GM21447 (cell line): ENCODE data around the gene LZTFL1.

Source experiments
- ATAC-seq: cut with Tn5 transposase; IDR thresholded peaks from one replicate; pipeline ENCODE4 v1.9.1; 2021; ENCODE audit not compliant: unreplicated experiment

The LZTFL1 gene

GRCh38 chr3:45787551-45787950, 54.4 kb downstream of the LZTFL1 start:
- ATAC-seq: no peak

DNA sequence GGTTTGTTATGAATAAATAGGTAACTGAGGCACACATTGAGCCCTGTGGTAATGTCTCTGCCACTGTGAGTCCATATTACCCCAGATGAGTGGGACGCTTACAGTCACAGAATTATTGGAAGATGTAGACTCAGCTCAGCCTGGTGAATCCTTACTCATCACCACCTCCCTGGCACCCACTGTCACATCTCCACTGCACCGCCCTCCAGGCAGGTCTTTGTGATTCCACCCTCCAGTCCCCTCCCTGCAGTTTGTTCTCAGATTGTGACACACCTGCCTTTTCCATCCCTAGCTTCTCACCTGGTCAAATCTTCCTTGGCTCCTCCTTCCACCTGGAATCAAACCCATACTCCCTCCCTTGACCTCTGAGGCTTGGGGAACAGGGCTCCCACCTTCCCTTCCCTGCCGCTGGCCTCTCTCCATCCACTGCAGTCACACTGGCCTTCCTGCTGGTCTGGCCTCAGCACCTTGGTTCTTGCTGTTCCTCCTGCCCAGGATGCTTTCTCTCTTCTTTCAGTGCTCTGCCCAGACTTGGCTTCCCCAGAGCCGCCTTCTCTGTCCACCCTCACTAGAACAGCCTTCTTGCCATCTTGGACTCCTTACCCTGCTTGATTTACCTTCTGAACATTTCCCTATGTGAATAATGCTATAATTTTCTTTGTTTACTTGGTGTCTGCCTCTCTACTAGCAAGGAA, 55.0 kb downstream of the LZTFL1 start:
- no peak for ATAC-seq

DNA sequence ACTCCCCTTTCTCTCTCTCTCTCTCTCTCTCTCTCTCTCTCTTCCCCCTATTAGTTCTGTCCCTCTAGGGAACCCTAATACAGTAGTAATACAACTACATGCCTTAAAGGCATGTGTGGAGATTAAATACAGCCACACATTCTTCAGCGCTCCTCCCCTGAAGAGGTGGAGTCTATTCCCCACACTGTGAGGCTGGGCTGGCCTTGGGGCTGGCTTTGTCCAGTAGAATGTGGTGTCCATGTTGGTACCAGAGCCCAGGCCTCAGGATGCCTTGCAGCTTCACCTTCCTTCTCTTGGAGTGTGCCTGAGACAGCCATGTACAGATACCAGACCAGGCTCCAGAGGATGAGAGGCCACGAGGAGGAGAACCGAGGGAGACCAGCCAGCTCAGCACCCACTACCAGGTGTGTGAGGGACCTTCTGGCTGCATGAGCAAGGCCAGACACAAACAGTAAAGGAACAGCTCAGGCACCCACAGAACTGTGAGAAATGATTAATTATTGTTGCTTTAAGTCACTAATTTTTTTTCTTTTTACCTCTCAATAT, 56.2 kb downstream of the LZTFL1 start:
- ATAC-seq: no peak

- ATAC-seq: no peak
Measured at GRCh38 chr3:45783667-45784066, 58.3 kb downstream of the LZTFL1 start.

DNA sequence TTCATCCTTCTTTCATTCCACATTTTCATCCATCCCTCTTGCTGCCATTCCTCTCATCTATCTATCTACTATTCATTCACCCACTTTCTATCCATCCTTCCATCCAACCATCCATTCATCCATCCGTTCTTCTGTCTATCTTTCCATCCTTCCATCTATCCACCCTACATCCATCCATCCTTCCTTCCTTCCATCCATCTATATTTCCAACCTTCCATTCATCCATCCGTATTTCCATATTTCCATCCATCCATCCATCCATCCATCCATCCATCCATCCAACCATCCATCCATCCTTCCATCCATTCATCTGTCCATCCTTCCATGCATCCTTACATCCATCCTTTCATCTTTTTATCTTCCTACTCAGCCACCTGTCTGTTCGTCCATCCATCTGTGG, 59.5 kb downstream of the LZTFL1 start:
- ATAC-seq: no peak

DNA sequence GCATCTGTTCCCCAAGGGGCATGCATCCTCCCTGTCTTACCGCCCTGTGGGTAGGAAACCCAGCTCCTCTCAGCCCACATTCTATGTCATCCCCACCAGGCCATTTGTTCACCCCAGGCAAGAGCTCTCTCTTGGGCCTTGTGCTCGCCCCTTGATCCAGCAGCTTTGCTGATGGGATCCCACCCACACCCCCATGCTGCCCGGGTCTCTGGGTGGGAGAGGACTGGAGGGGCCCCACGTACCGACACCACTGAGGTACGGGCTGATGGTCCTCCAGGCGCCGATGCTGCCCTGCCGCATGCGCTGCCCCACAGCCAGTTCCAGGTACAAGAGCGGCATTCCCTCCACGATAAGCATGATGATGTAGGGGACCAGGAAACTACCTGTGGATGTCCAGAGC, 60.1 kb downstream of the LZTFL1 start:
- no peak for ATAC-seq

DNA sequence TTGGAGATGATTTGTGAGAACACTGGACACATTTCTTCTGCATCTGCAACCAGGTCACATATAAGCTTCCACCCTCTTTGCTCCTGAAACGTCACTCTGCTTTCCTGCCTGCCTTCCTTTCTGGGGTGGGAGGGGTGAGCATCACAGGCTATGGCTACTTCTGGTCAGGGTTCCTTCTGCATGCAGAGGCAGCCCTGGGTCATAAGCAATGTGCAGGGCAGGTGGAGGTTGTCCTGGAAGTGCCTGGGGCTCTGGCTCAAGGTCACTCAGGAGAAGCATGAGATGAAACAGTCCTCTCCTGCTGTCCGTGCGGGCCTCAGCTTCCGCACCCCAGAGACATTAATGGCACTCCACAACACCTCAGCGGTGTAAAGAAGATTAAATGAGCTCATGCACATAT, 60.6 kb downstream of the LZTFL1 start:
- no peak for ATAC-seq

- no peak for ATAC-seq
Measured at GRCh38 chr3:45779746-45780735, 61.9 kb downstream of the LZTFL1 start.

- no peak for ATAC-seq
Measured at GRCh38 chr3:45778761-45779201, 63.1 kb downstream of the LZTFL1 start.

- ATAC-seq: no peak
Measured at GRCh38 chr3:45777746-45778386, 64.1 kb downstream of the LZTFL1 start.

- no peak for ATAC-seq
Measured at GRCh38 chr3:45777111-45777745, 64.7 kb downstream of the LZTFL1 start.

- ATAC-seq: no peak
Measured at GRCh38 chr3:45776611-45777010, 65.3 kb downstream of the LZTFL1 start.

DNA sequence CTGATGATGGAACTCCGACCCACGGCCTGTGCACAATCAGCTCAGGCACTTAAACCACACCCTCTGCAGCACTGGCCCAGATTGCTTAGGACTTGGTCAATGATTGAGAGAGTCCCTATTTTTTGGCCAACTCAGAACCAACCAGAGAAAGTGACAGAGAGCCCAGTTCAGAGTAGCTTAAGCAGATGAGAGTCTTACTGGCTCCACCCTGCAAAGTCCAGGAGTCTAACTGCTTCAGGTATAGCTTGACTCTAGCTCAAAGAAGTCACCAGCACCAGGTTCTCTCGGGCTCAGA, 65.7 kb downstream of the LZTFL1 start:
- ATAC-seq: no peak

DNA sequence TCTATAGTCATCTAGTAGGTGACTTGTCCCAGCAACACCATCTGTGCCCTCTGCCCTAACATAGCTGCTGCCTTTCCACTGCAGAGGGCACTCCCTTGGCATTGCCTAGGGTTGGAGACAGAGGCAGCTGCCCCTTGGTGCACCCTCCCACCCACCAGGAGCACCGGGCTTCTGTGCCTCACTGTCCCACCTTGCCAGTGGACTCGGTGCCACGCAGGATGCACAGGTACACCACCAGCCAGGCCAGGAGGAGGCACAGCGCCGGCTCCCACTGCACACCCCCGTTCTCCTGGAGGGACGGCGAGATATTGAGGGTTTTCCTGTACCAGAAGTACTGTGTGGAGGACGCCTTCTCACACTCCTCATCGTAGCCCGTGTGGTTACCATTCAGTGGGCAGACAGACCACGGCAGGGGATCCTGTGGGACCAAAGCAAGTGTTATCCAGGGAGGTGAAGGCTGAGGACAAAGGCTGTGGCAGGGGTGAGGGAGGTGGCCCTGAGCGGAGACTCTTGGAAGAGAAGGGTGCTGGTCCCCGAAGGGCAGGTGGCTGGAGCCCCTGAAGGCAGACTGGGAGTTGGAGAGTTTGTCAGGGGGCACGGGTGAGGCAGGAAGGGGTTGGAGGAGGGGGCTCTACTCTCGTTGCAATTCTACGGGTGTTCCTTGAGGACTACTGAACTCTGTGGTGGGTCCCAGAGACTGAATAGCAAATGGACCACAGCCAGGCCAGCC, 66.2 kb downstream of the LZTFL1 start:
- ATAC-seq: no peak

DNA sequence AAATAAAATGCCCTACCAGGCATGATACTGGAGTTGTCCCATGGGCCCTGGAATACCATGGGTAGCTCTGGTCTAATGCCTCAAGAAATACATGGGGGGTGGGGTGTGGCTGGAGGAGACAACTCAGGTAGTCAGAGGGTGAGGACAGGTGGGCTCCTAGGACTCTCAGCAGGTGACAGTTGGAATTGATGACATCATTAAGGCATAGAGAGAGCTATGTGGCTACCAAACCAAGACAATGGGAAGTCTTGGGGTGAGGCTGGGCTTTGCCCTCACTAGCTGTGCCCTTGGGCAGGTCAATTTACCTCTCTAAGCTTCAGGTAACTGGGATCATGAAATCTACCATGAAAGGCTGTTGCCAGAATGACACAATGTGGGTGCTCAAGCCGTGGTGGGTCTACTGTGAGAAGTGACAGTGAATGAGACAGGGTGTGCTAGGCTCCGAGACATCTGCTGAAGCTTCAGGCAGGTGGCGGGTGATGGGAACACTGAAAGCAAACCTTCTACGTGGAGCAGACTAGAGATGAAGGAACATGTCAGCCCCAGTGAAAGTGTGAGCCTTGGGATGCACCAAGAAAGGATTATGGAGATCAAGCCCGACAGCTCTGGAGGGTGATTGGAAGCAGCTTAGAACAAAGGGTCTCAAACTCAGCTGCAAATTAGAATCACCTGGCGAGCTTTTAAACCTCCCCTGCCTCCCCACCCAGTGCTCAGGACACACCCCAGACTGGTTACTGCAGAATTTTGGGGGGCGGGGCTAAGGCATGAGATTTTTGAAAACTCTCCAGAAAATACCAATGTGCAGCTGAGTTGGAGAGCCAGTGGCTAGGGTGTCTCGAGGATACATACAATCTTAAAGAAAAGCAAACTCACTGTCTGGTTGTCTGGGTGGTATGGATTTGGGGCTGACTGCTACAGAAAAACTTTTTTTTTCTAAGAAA, 67.1 kb downstream of the LZTFL1 start:
- no peak for ATAC-seq

DNA sequence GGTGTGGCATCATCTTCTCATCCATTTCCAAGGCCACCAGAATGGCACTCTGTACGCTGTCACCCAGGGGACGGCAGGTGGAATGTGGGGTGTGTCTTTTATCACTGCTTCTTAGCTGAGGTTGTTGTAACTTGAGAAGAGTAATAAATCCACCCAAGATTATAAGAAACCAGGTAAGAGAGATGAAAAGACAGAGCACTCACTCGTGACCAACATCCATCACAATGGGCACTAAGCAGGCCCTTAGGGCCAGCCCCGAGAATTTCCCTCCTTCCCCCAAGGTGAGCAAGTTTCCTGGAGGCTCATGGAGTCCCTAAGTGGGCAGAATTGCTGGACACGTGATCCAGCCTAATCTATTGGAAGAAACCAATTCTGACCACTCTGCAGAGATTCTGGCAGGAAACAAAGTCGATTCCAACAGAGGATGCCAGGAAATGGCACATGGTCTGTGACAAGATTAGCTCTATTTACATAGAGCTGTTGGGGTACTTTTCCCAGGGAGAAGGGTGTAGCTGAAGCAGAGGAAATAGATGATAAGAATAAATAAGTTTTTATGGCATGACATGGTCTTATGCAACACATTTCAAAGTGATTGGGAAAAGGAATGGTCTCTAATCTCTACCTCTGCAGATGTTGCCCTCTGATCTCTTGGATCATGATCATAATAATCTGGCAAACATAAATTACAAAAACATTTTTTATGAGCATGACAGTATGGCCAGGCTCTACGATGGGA, 68.0 kb downstream of the LZTFL1 start:
- ATAC-seq: no peak
